Measurements from ENCODE around the gene SLC2A9.
"Not testable (repeated sequence)": the region's sequence is repeated elsewhere in the genome, so short reads cannot be mapped to it uniquely, and the experiment has no call there.

SLC2A9 gene

GRCh38 chr4:9826551-9826950 lies 194.7 kb downstream of the SLC2A9 start:
- no peak for DNase-seq (ENCODE audit: low read depth in 2 of 2)

GRCh38 chr4:9825049-9825448 lies 196.2 kb downstream of the SLC2A9 start:
- DNase-seq (ENCODE audit: low read depth in 2 of 2) = no peak

GRCh38 chr4:9820343-9820742 lies 201.0 kb downstream of the SLC2A9 start:
- DNase-seq (ENCODE audit: low read depth in 2 of 2) = no peak

- no peak for DNase-seq (ENCODE audit: low read depth in 2 of 2)
Measured at GRCh38 chr4:9816285-9816684, 205.0 kb downstream of the SLC2A9 start.

GRCh38 chr4:9812501-9813340 lies 208.6 kb downstream of the SLC2A9 start:
- no peak for DNase-seq (ENCODE audit: low read depth in 2 of 2)

- DNase-seq (ENCODE audit: low read depth in 2 of 2) = no peak
Measured at GRCh38 chr4:9811806-9812205, 209.5 kb downstream of the SLC2A9 start.

GRCh38 chr4:9808077-9808476 lies 213.2 kb downstream of the SLC2A9 start:
- no peak for DNase-seq (ENCODE audit: low read depth in 2 of 2)

- no peak for DNase-seq (ENCODE audit: low read depth in 2 of 2)
Measured at GRCh38 chr4:9804918-9805317, 216.4 kb downstream of the SLC2A9 start.

GRCh38 chr4:9800848-9801247 lies 220.4 kb downstream of the SLC2A9 start:
- DNase-seq (ENCODE audit: low read depth in 2 of 2) = no peak

- not testable (repeated sequence) for DNase-seq (ENCODE audit: low read depth in 2 of 2)
Measured at GRCh38 chr4:9796641-9797040, 224.7 kb downstream of the SLC2A9 start.

GRCh38 chr4:9792381-9792780 lies 228.9 kb downstream of the SLC2A9 start:
- no peak for DNase-seq (ENCODE audit: low read depth in 2 of 2)

GRCh38 chr4:9785891-9786290 lies 235.4 kb downstream of the SLC2A9 start:
- DNase-seq (ENCODE audit: low read depth in 2 of 2) = not testable (repeated sequence)

- DNase-seq (ENCODE audit: low read depth in 2 of 2) = no peak
Measured at GRCh38 chr4:9782136-9782436, 239.2 kb downstream of the SLC2A9 start.

- no peak for DNase-seq (ENCODE audit: low read depth in 2 of 2)
Measured at GRCh38 chr4:9781343-9782135, 239.8 kb downstream of the SLC2A9 start, which contains the start of gene DRD5. TSS of gene DRD5 (plus strand) at chr4:9781634. CDS start at chr4:9782030, 396 bp downstream.

Data from activated CD8-positive, alpha-beta memory T cell treated with anti-CD3 and anti-CD28 coated beads for 4 hours (primary cell).